ENCODE measurements around the gene WDR37. TPM values are rescaled to one million over a fixed set of nuclear protein-coding genes. Genes with fewer than 3 reads are reported as not detected.
A peak's percentile ranks its signal among the peaks of the same experiment; 100 is the strongest.

WDR37 gene
- total and polyA plus RNA-seq, 12 donors = 6.8 to 36.5 (median 31.4) TPM

DNA sequence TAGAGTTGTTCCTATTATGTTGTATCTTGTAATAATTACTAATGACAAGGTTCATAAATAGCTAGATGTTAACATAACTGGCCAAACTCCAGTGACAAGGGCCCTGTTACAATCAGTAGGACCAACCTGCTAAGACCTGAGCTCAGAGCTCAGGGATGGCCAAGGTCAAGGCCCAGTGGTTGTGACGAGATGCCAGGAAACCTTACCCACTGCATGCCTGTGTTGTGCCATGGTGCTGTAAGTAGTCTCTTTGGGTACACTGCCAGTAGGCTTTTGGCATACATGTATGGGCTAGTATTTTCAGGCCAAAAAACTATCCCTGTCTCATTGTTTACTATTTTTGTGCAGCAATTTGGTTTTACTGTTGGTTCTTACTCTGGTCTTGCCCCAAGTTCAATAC lies 22.6 kb upstream of the WDR37 start:
- ATAC-seq (peak in 6 of 8 donors; percentile 64 to 83 (median 76)), DNase-seq (no peak)
- intact Hi-C loops (cut with DNase I) = no loop called here
- H3K4me1 ChIP-seq = peaks cover 0 to 7% (median 0%) of the 10 kb centered on the region in 9 donors
- peaks cover 0 to 27% (median 0%) of the 10 kb centered on the region in 9 donors for H3K36me3 ChIP-seq
- no peaks in the 10 kb centered on the region for H3K9me3 ChIP-seq
- H3K27ac ChIP-seq = peak overlapping the region in 4 of 10 donors; percentile 17 to 38 (median 28)
- WGBS, 2 donors = 68 to 69% methylated on average over 1 of the region's 1 CpG
- H3K4me3 ChIP-seq = no peak overlapping the region
- TF ChIP-seq CTCF (IDR thresholded peaks at IDR 0.05) = no peak
- no peaks in the 10 kb centered on the region for H3K27me3 ChIP-seq

DNA sequence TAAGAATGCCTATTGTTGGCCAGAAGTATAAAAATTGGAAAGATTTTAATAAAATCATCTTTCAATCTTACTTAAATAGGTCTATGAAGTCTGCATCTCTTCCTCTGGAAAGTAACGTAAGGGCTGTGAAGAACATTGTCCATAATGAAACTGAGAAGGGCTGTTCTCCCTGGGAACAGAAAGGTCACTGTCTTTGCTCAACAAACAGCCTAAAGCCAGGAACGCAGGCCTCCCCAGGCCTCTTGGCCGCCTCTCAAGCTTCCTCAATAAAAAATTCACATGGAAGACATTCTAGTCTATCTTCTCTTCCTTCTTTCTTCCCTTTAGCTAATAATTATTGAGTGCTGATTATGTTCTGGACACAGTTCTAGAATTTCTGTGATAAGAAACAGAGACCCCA lies 21.4 kb upstream of the WDR37 start:
- no peak for TF ChIP-seq CTCF (IDR thresholded peaks at IDR 0.05)
- Histone ChIP-seq H3K9me3 (no peaks in the 10 kb centered on the region), H3K4me3 (no peak overlapping the region), H3K4me1 (peaks cover 0 to 7% (median 0%) of the 10 kb centered on the region in 9 donors), H3K27ac (peak overlapping the region in 1 of 10 donors; percentile 38), H3K36me3 (peaks cover 0 to 35% (median 7%) of the 10 kb centered on the region in 9 donors), H3K27me3 (no peaks in the 10 kb centered on the region)
- WGBS, 2 donors = 87 to 89% methylated on average over 3 of the region's 3 CpGs
- ATAC-seq = no peak
- DNase-seq = no peak
- intact Hi-C loops (cut with DNase I) = no loop called here

DNA sequence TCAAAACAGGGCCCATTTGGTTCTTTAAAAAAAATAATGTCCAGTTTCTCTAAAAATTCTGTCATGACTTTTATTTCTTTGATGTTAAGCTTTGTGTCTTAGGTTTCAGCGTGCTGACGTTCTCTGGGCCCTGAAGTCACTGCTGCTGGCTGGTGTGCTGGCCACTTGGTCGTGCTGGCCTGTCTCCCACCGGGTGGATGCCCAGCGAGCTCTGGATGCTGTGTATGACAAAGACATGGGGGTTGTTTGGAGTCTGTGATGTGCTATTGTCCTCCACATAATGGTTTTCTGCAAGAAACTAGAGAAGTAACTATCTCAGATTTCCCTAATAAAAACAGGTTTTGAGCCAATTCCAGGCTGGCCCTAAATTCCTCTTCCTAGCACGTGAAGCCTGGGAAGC lies 21.0 kb upstream of the WDR37 start:
- intact Hi-C loops (cut with DNase I) = no loop called here
- WGBS, 2 donors = 79% methylated on average over 6 of the region's 6 CpGs
- Histone ChIP-seq H3K27me3 (no peaks in the 10 kb centered on the region), H3K9me3 (no peaks in the 10 kb centered on the region), H3K27ac (peak overlapping the region in 1 of 10 donors; percentile 38), H3K4me1 (peaks cover 0 to 7% (median 0%) of the 10 kb centered on the region in 9 donors), H3K4me3 (no peak overlapping the region), H3K36me3 (peaks cover 0 to 39% (median 11%) of the 10 kb centered on the region in 9 donors)
- TF ChIP-seq CTCF (IDR thresholded peaks at IDR 0.05) = no peak
- DNase-seq (no peak), ATAC-seq (no peak)

- H3K4me3 ChIP-seq = no peak overlapping the region
- peak in 2 of 8 donors; percentile 34 to 48 for ATAC-seq
- intact Hi-C loops (cut with DNase I) = no loop called here
- no peaks in the 10 kb centered on the region for H3K27me3 ChIP-seq
- peaks cover 0 to 51% (median 21%) of the 10 kb centered on the region in 9 donors for H3K36me3 ChIP-seq
- WGBS, 2 donors = 76 to 82% methylated on average over 14 of the region's 14 CpGs
- H3K9me3 ChIP-seq = no peaks in the 10 kb centered on the region
- no peak overlapping the region for H3K27ac ChIP-seq
- peaks cover 0 to 7% (median 0%) of the 10 kb centered on the region in 9 donors for H3K4me1 ChIP-seq
- DNase-seq = no peak
- TF ChIP-seq CTCF (IDR thresholded peaks at IDR 0.05) = no peak
Observed at GRCh38 chr10:1036341-1036791, 19.8 kb upstream of the WDR37 start.
